ENCODE data around the gene PAOX. TPM values are rescaled to one million over a fixed set of nuclear protein-coding genes. Genes with fewer than 3 reads are reported as not detected.

PAOX gene
- polyA plus RNA-seq, 2 of the 4 experiments (the other 2 are of a cell fraction): 1.6 to 2.3 TPM

- 94% methylated on average over 5 of the region's 27 CpGs for WGBS (ENCODE audit: missing lambda C conversion rate)
- no peaks in the 10 kb centered on the region for H3K9me3 ChIP-seq
- no peak for TF ChIP-seq PBX3 (IDR thresholded peaks at IDR 0.05)
- TF ChIP-seq HDAC2 (IDR thresholded peaks at IDR 0.05): no peak
- no peak for TF ChIP-seq RARB (CRISPR knock-in tag; IDR thresholded peaks at IDR 0.05)
- no peak for TF ChIP-seq ESRRA (IDR thresholded peaks at IDR 0.05; ENCODE audit: borderline replicate concordance, low read length)
- no peak for TF ChIP-seq JUN (IDR thresholded peaks at IDR 0.05)
- no peak for TF ChIP-seq POLR2A (IDR thresholded peaks at IDR 0.05; ENCODE audit: low read length)
- no peak for TF ChIP-seq GATA3 (IDR thresholded peaks at IDR 0.05; ENCODE audit: borderline replicate concordance)
- peak in 1 of 2 experiments; percentile 9; a peak in 3 of 6 replicates for ATAC-seq
- peaks cover 10% of the 10 kb centered on the region; the same call in 1 of the 3 replicates for H3K4me1 ChIP-seq
- H3K4me2 ChIP-seq: peak overlapping the region; percentile 98
- POLR2A ChIA-PET: interaction anchor here (0.8 kb wide), 1 partner anchor 12 kb away, joined by 3 read pairs; no protein-coding TSS in a partner anchor
- no peak for DNase-seq (ENCODE audit: low read depth in 1 of 2, low spot score in 1 of 2)
- FAIRE-seq: no peak
- peak overlapping the region in 1 of 2 experiments; percentile 86; a peak in 4 of 6 replicates for H3K27ac ChIP-seq
- CTCF ChIA-PET: interaction anchor here (1.5 to 5.5 kb wide), 2 partner anchors 10 to 27 kb away, joined by 4 to 38 read pairs; partner anchors contain the start of gene PRAP1
- H3K4me3 ChIP-seq: peak overlapping the region; percentile 78; the same call in 2 of the 3 replicates
These were observed 22.3 kb upstream of the PAOX start for GRCh38 chr10:133356549-133357284.

DNA sequence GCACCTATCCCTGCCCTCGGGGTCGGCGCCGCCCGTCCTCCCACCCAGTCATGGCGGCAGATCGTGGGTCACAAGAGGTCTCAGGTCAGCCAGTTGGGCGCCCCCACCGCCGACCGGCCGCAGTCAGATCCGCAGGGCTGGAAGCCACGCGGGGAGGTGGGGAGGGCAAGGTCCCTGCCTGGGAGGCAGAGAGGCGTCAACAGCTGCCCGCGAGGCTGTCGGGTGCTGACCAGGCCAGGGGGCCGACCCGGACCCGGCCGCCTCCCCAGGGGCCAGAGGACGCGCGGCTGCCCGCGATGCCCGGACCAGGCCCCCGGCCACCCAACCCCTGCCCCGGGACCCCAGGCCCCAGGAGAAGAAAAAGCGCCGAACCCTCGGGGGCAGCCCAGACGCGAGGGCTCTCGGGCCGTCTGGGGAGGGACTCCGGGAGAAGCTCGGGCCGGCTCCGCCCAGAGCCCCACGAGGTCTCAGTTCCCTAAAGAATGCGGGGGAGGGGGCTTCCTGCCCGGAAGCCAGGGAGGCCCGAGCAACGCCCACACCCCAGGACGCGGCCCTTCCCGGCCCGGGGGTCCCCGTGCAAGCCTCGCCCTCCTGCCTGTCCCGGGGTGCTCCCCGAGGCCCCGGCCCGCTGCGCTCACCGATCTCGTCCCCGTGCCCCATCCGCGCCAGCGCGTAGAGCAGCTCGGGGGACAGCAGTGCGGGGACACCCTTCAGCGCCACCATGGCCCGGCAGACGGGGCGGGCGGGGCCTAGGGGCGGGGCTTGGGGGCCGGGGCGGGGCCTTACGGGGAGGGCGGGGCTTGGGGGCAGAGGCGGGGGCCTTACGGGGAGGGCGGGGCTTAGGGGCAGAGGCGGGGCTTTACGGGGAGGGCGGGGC, 21.5 kb upstream of the PAOX start, which contains the start of gene FUOM:
Gene FUOM, minus strand, starts transcription at position 735 of the 877 bp plus-strand sequence. Its CDS starts 12 bp downstream, at position 723.
- WGBS (ENCODE audit: missing lambda C conversion rate): 33% methylated on average over 3 of the region's 83 CpGs
- DNase-seq (ENCODE audit: low read depth in 1 of 2, low spot score in 1 of 2) (peak; percentile 48 to 67), FAIRE-seq (no peak), ATAC-seq (peak; percentile 33 to 77; a peak in 4 of 6 replicates)
- TF ChIP-seq MYC (IDR thresholded peaks at IDR 0.05; ENCODE audit: borderline replicate concordance, low read length) (no peak), POLR2A (IDR thresholded peaks at IDR 0.05; ENCODE audit: low read length) (peak; percentile 32; the same call in 1 of the 2 replicates), SMC3 (IDR thresholded peaks at IDR 0.05) (no peak), FOXS1 (CRISPR knock-in tag; IDR thresholded peaks at IDR 0.05) (no peak), CBX8 (IDR thresholded peaks at IDR 0.05) (no peak), PHF8 (IDR thresholded peaks at IDR 0.05; ENCODE audit: borderline replicate concordance, low read depth) (peak; percentile 46; the same call in 1 of the 2 replicates), ZNF302 (CRISPR knock-in tag; IDR thresholded peaks at IDR 0.05) (no peak), RAD21 (conservative IDR thresholded peaks at IDR 0.05 in 1 of 2, IDR thresholded peaks at IDR 0.05 in 1 of 2) (no peak), HEYL (CRISPR knock-in tag; IDR thresholded peaks at IDR 0.05) (no peak), KDM1A (IDR thresholded peaks at IDR 0.05; ENCODE audit: low read depth) (no peak), RFX5 (IDR thresholded peaks at IDR 0.05) (no peak), ATOH8 (CRISPR knock-in tag; IDR thresholded peaks at IDR 0.05; ENCODE audit: low read depth) (no peak), ESRRA (IDR thresholded peaks at IDR 0.05; ENCODE audit: borderline replicate concordance, low read length) (no peak), HOXB5 (CRISPR knock-in tag; IDR thresholded peaks at IDR 0.05) (no peak), RARB (CRISPR knock-in tag; IDR thresholded peaks at IDR 0.05) (no peak), TFCP2L1 (CRISPR knock-in tag; IDR thresholded peaks at IDR 0.05) (no peak)
- TF ChIP-seq, protein P1, sequence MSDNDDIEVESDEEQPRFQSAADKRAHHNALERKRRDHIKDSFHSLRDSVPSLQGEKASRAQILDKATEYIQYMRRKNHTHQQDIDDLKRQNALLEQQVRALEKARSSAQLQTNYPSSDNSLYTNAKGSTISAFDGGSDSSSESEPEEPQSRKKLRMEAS (IDR thresholded peaks at IDR 0.05): peak; percentile 85
- TF ChIP-seq, protein P2, sequence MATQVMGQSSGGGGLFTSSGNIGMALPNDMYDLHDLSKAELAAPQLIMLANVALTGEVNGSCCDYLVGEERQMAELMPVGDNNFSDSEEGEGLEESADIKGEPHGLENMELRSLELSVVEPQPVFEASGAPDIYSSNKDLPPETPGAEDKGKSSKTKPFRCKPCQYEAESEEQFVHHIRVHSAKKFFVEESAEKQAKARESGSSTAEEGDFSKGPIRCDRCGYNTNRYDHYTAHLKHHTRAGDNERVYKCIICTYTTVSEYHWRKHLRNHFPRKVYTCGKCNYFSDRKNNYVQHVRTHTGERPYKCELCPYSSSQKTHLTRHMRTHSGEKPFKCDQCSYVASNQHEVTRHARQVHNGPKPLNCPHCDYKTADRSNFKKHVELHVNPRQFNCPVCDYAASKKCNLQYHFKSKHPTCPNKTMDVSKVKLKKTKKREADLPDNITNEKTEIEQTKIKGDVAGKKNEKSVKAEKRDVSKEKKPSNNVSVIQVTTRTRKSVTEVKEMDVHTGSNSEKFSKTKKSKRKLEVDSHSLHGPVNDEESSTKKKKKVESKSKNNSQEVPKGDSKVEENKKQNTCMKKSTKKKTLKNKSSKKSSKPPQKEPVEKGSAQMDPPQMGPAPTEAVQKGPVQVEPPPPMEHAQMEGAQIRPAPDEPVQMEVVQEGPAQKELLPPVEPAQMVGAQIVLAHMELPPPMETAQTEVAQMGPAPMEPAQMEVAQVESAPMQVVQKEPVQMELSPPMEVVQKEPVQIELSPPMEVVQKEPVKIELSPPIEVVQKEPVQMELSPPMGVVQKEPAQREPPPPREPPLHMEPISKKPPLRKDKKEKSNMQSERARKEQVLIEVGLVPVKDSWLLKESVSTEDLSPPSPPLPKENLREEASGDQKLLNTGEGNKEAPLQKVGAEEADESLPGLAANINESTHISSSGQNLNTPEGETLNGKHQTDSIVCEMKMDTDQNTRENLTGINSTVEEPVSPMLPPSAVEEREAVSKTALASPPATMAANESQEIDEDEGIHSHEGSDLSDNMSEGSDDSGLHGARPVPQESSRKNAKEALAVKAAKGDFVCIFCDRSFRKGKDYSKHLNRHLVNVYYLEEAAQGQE (IDR thresholded peaks at IDR 0.05): no peak
- TF ChIP-seq, protein P3, sequence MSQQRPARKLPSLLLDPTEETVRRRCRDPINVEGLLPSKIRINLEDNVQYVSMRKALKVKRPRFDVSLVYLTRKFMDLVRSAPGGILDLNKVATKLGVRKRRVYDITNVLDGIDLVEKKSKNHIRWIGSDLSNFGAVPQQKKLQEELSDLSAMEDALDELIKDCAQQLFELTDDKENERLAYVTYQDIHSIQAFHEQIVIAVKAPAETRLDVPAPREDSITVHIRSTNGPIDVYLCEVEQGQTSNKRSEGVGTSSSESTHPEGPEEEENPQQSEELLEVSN (IDR thresholded peaks at IDR 0.05; ENCODE audit: borderline replicate concordance, low read depth): peak; percentile 78
- Histone ChIP-seq H3K27ac (peak within 1 kb of the TSS; percentile 84 to 86), H3K4me2 (peak within 1 kb of the TSS; percentile 98), H3K4me1 (peaks cover 10% of the 10 kb centered on the region; the same call in 1 of the 3 replicates), H3K9me3 (no peaks in the 10 kb centered on the region), H3K4me3 (peak within 1 kb of the TSS; percentile 78)
- CTCF ChIA-PET: interaction anchor here (5.5 kb wide), 1 partner anchor 28 kb away, joined by 38 read pairs; no protein-coding TSS in a partner anchor
- POLR2A ChIA-PET: interaction anchor here (0.8 kb wide), 1 partner anchor 12 kb away, joined by 3 read pairs; no protein-coding TSS in a partner anchor

Data from A549 (cell line).